Karpas-422 (cell line): ENCODE results near the gene SRA1. TPM values are rescaled to one million over a fixed set of nuclear protein-coding genes. Genes with fewer than 3 reads are reported as not detected.
A peak's percentile ranks its signal among the peaks of the same experiment; 100 is the strongest.

Experiments
- DNase-seq: peaks from one replicate; pipeline ENCODE4 v3.0.0-alpha.2; 2015
- H2AFZ ChIP-seq: fragments of 200-600 bp; sonication (generic); 2 replicates; pipeline ENCODE4 v1.6.1; 2014; ENCODE audit warnings: antibody characterized with exemption, low read length, mixed read lengths
- H3K27ac ChIP-seq: fragments of 200-600 bp; sonication (generic); 2 replicates; pipeline ENCODE4 v1.5.1; 2014; ENCODE audit warnings: mild to moderate bottlenecking, low read length, moderate library complexity
- H3K27me3 ChIP-seq: fragments of 200-600 bp; sonication (generic); 2 replicates; pipeline ENCODE4 v1.6.1; 2014; ENCODE audit warnings: low read length, mixed read lengths
- H3K36me3 ChIP-seq: fragments of 200-600 bp; sonication (generic); 2 replicates; pipeline ENCODE4 v1.6.1; 2014; ENCODE audit warnings: low read length, mixed read lengths; ENCODE audit not compliant: insufficient read depth
- H3K4me1 ChIP-seq: fragments of 200-600 bp; sonication (generic); 2 replicates; pipeline ENCODE4 v1.6.1; 2014; ENCODE audit warnings: mild to moderate bottlenecking, low read length, mixed read lengths
- H3K4me2 ChIP-seq: fragments of 200-600 bp; sonication (generic); 2 replicates; pipeline ENCODE4 v1.6.1; 2014; ENCODE audit warnings: low read length, low read depth, mild to moderate bottlenecking; ENCODE audit not compliant: poor library complexity, severe bottlenecking
- H3K4me3 ChIP-seq: fragments of 200-600 bp; sonication (generic); 2 replicates; pipeline ENCODE4 v1.5.1; 2014; ENCODE audit warnings: mild to moderate bottlenecking, antibody characterized with exemption, low read length, mixed read lengths
- H3K79me2 ChIP-seq: fragments of 200-600 bp; sonication (generic); 2 replicates; pipeline ENCODE4 v1.6.1; 2014; ENCODE audit warnings: mild to moderate bottlenecking, low read length, mixed read lengths
- H3K9ac ChIP-seq: fragments of 200-600 bp; sonication (generic); 2 replicates; pipeline ENCODE4 v1.6.0; 2014; ENCODE audit warnings: low read length
- H3K9me2 ChIP-seq: fragments of 200-600 bp; sonication (generic), shearing (Covaris generic); replicated peaks from 2 replicates; pipeline ENCODE4 v1.6.0; 2014; ENCODE audit warnings: mild to moderate bottlenecking, low read length, moderate library complexity; ENCODE audit not compliant: insufficient read depth
- H3K9me3 ChIP-seq: fragments of 300-700, 200-600 bp; sonication (generic); 2 replicates; pipeline ENCODE4 v1.6.1; 2014; ENCODE audit warnings: low read length, mixed read lengths
- H4K20me1 ChIP-seq: fragments of 200-600 bp; sonication (generic); 2 replicates; pipeline ENCODE4 v1.6.1; 2014; ENCODE audit warnings: mild to moderate bottlenecking, antibody characterized with exemption, low read length, low read depth; ENCODE audit not compliant: insufficient read depth
- total RNA-seq: library from RNA; depleted of rRNA; stranded (reverse); fragments of >200 nt; shearing (Covaris generic); gene quantifications from 2 replicates; pipeline ENCODE4 v1.2.3, GENCODE V29; 2014; ENCODE audit warnings: low replicate concordance

The SRA1 gene
- total RNA-seq, 1 experiment from 2014 or later, result 27.1 TPM

- no peaks in the 10 kb centered on the region for H3K9me2 ChIP-seq
- no peaks in the 10 kb centered on the region for H3K9me3 ChIP-seq
- H3K4me3 ChIP-seq, result no peak overlapping the region
- H3K9ac ChIP-seq, result no peak overlapping the region
- peak; percentile 30 for DNase-seq
- H4K20me1 ChIP-seq, result no peaks in the 10 kb centered on the region; the same call in 1 of the 2 replicates
- H3K36me3 ChIP-seq, result no peaks in the 10 kb centered on the region
- no peak overlapping the region for H2AFZ ChIP-seq
- H3K27ac ChIP-seq, result no peak overlapping the region
- no peaks in the 10 kb centered on the region for H3K27me3 ChIP-seq
- peaks cover 13% of the 10 kb centered on the region for H3K4me1 ChIP-seq
- peaks cover 23% of the 10 kb centered on the region for H3K79me2 ChIP-seq
- H3K4me2 ChIP-seq, result no peak overlapping the region
Measured at GRCh38 chr5:140569197-140569596, 11.9 kb upstream of the SRA1 start.

- Histone ChIP-seq H3K4me3 (no peak overlapping the region), H3K27ac (no peak overlapping the region), H3K4me2 (no peak overlapping the region)
Measured at GRCh38 chr5:140568443-140569063, 11.3 kb upstream of the SRA1 start.

GRCh38 chr5:140567871-140568270 lies 10.6 kb upstream of the SRA1 start:
- Histone ChIP-seq H4K20me1 (no peaks in the 10 kb centered on the region; the same call in 1 of the 2 replicates), H3K9me3 (no peaks in the 10 kb centered on the region), H3K27me3 (no peaks in the 10 kb centered on the region), H3K9me2 (no peaks in the 10 kb centered on the region), H3K9ac (no peak overlapping the region), H2AFZ (no peak overlapping the region), H3K4me2 (no peak overlapping the region), H3K4me3 (no peak overlapping the region), H3K79me2 (peaks cover 36% of the 10 kb centered on the region), H3K36me3 (no peaks in the 10 kb centered on the region), H3K4me1 (peaks cover 22% of the 10 kb centered on the region), H3K27ac (no peak overlapping the region)
- peak; percentile 32 for DNase-seq

More at GRCh38 chr5:140568443-140569063, 11.3 kb upstream of the SRA1 start:
- Histone ChIP-seq H3K9me3 (no peaks in the 10 kb centered on the region), H3K36me3 (no peaks in the 10 kb centered on the region), H3K79me2 (peaks cover 29% of the 10 kb centered on the region), H4K20me1 (no peaks in the 10 kb centered on the region; the same call in 1 of the 2 replicates), H3K9me2 (no peaks in the 10 kb centered on the region), H3K27me3 (no peaks in the 10 kb centered on the region), H2AFZ (no peak overlapping the region), H3K4me1 (peaks cover 16% of the 10 kb centered on the region), H3K9ac (no peak overlapping the region)
- peak; percentile 34 for DNase-seq

- H3K79me2 ChIP-seq, result peaks cover 42% of the 10 kb centered on the region
Measured at GRCh38 chr5:140567136-140567818, 10.0 kb upstream of the SRA1 start.

GRCh38 chr5:140566665-140567064 lies 9.4 kb upstream of the SRA1 start:
- DNase-seq, result no peak
- Histone ChIP-seq H3K4me3 (no peak overlapping the region), H2AFZ (no peak overlapping the region), H3K4me2 (no peak overlapping the region), H3K36me3 (no peaks in the 10 kb centered on the region), H3K4me1 (peaks cover 26% of the 10 kb centered on the region), H4K20me1 (no peaks in the 10 kb centered on the region; the same call in 1 of the 2 replicates), H3K9me3 (no peaks in the 10 kb centered on the region), H3K9me2 (no peaks in the 10 kb centered on the region), H3K27me3 (no peaks in the 10 kb centered on the region), H3K27ac (no peak overlapping the region), H3K79me2 (peaks cover 42% of the 10 kb centered on the region), H3K9ac (no peak overlapping the region; the same call in 1 of the 2 replicates)

More at GRCh38 chr5:140567136-140567818, 10.0 kb upstream of the SRA1 start:
- Histone ChIP-seq H4K20me1 (no peaks in the 10 kb centered on the region; the same call in 1 of the 2 replicates), H3K36me3 (no peaks in the 10 kb centered on the region), H3K9me3 (no peaks in the 10 kb centered on the region), H3K9ac (no peak overlapping the region), H3K27me3 (no peaks in the 10 kb centered on the region), H3K4me2 (no peak overlapping the region), H3K9me2 (no peaks in the 10 kb centered on the region), H3K4me3 (no peak overlapping the region), H3K4me1 (peaks cover 26% of the 10 kb centered on the region), H2AFZ (no peak overlapping the region), H3K27ac (no peak overlapping the region)
- DNase-seq, result peak; percentile 10

GRCh38 chr5:140565780-140566095 lies 8.5 kb upstream of the SRA1 start:
- peak overlapping the region; percentile 86 for H3K4me3 ChIP-seq

GRCh38 chr5:140565024-140565779 lies 7.9 kb upstream of the SRA1 start:
- H4K20me1 ChIP-seq, result no peaks in the 10 kb centered on the region; the same call in 1 of the 2 replicates
- DNase-seq, result peak; percentile 48
- peaks cover 42% of the 10 kb centered on the region for H3K79me2 ChIP-seq
- no peak overlapping the region; the same call in 1 of the 2 replicates for H3K27ac ChIP-seq
- H3K9me2 ChIP-seq, result no peaks in the 10 kb centered on the region
- H3K4me1 ChIP-seq, result peaks cover 26% of the 10 kb centered on the region
- no peaks in the 10 kb centered on the region for H3K27me3 ChIP-seq
- peak overlapping the region; percentile 30; the same call in 1 of the 2 replicates for H2AFZ ChIP-seq
- H3K36me3 ChIP-seq, result no peaks in the 10 kb centered on the region
- peak overlapping the region; percentile 85 for H3K9ac ChIP-seq
- H3K9me3 ChIP-seq, result no peaks in the 10 kb centered on the region
- H3K4me2 ChIP-seq, result peak overlapping the region; percentile 89
- peak overlapping the region; percentile 86 for H3K4me3 ChIP-seq

More at GRCh38 chr5:140565780-140566095, 8.5 kb upstream of the SRA1 start:
- Histone ChIP-seq H4K20me1 (no peaks in the 10 kb centered on the region; the same call in 1 of the 2 replicates), H3K4me1 (peaks cover 26% of the 10 kb centered on the region), H3K27me3 (no peaks in the 10 kb centered on the region), H3K36me3 (no peaks in the 10 kb centered on the region), H3K9me2 (no peaks in the 10 kb centered on the region), H3K9me3 (no peaks in the 10 kb centered on the region), H3K79me2 (peaks cover 42% of the 10 kb centered on the region), H3K27ac (no peak overlapping the region), H3K9ac (peak overlapping the region; percentile 85), H2AFZ (no peak overlapping the region), H3K4me2 (peak overlapping the region; percentile 89)
- DNase-seq, result peak; percentile 37
